ENCODE data around the gene C1QTNF4.
A peak's percentile ranks its signal among the peaks of the same experiment; 100 is the strongest.
"Not testable (repeated sequence)": the region's sequence is repeated elsewhere in the genome, so short reads cannot be mapped to it uniquely, and the experiment has no call there.

The C1QTNF4 gene

DNA sequence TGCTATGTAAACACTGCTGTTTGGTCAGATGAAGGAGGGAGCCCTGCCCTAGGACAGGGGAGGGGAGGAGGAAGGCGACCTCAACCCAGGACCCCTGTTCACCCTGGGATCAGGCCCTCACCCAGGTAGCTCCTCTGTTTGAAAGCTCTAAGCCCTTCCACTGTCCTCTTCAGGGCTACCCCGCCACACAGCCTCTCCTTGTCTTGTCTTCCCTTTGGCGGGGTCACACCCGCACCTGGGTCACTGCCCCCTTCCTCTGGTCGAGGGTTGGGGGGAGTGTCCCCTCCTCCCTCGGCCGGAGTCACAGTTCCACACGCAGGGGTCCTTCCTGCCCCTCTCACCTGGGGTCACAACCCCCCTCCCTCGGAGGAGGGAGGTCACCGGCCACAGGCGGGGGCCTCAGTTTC lies 29.3 kb downstream of the C1QTNF4 start:
- DNase-seq = no peak

DNA sequence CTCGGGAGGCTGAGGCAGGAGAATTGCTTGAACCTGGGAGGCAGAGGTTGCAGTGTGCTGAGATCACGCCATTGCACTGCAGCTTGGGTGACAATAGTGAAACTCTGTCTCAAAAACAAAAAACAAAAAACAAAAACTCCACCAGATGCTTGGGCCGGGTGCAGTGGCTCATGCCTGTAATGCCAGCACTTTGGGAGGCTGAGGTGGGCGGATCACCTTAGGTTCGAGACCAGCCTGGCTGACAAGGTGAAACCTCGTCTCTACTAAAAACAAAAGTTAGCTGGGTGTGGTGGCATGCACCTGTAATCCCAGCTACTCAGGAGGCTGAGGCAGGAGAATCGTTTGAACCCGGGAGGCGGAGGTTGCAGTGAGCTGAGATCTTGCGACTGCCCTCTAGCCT lies 29.8 kb downstream of the C1QTNF4 start:
- not testable (repeated sequence) for DNase-seq

DNA sequence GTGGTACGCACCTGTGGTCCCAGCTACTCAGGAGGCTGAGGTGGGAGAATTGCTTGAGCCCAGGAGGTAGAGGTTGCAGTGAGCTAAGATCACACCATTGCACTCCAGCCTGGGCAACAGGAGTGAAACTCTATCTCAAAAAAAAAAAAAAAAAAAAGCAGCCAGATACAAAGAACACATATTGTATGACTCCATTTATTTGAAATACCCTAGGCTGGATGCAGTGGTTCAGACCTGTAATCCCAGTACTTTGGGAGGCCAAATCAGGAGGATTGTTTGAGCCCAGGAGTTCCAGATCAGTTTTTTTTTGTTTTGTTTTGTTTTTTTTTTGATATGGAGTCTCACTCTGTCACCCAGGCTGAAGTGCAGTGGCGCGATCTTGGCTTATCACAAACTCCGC lies 31.8 kb downstream of the C1QTNF4 start:
- DNase-seq = not testable (repeated sequence)

DNA sequence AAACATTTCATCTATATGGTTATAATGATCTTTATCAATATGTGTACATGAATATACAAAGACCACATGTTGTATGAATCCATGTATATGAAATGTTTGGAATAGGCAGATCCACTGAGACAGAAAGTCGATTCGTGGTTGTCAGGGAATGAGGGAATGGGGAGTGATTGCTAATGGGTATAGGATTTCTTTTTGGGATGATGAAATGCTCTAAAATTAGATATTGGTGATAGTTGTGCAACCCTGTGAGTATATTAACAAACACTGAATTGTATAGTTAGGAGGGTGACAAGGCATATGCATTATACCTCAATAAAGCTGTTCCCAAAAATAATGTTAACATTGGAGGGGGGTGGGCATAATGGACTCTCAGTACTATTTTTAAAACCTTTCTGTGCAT lies 33.8 kb downstream of the C1QTNF4 start:
- peak; percentile 76 for DNase-seq

DNA sequence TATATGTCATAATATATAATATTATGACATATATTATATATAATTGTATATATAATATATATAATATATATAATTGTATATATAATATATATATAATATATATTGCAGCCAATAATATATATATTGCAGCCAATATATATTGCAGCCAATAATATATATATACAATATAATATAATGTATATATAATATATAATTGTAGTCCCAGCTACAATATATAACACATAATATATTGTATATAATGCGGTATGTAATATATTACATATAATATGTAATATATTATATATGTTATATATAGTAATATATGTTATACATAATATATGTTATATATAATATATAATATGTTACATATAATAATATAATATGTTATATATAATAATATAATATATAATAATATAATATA lies 35.5 kb downstream of the C1QTNF4 start:
- no peak for DNase-seq

DNA sequence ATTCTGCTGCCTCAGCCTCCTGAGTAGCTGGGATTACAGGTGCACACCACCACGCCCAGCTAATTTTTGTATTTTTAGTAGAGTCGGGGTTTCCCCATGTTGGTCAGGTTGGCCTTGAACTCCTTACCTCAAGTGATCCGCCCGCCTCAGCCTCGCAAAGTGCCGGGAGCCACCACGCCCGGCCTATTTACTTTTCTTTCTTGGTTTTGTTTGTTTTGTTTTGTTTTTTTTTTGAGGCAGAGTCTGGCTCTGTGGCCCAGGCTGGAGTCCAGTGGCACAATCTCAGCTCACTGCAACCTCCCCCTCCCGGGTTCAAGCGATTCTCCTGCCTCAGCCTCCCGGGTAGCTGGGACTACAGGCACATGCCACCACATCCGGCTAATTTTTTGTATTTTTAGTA lies 37.2 kb downstream of the C1QTNF4 start:
- DNase-seq = not testable (repeated sequence)

DNA sequence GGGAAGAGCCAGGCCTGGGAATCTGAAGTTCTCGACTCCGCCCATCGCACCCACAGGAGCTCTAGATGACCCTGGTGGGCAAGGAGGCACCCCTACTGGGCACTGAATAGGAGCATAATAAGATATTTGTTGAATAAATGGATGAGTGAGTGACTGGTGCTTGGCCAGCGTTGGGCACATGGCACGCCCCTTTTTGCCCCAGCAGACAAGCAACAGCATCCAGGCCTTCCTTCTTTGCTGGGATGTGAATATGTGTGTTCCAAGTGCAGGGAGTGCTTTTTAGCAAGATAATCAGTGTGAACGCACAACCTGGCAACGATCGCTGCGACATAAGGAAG lies 40.8 kb downstream of the C1QTNF4 start:
- no peak for DNase-seq

DNA sequence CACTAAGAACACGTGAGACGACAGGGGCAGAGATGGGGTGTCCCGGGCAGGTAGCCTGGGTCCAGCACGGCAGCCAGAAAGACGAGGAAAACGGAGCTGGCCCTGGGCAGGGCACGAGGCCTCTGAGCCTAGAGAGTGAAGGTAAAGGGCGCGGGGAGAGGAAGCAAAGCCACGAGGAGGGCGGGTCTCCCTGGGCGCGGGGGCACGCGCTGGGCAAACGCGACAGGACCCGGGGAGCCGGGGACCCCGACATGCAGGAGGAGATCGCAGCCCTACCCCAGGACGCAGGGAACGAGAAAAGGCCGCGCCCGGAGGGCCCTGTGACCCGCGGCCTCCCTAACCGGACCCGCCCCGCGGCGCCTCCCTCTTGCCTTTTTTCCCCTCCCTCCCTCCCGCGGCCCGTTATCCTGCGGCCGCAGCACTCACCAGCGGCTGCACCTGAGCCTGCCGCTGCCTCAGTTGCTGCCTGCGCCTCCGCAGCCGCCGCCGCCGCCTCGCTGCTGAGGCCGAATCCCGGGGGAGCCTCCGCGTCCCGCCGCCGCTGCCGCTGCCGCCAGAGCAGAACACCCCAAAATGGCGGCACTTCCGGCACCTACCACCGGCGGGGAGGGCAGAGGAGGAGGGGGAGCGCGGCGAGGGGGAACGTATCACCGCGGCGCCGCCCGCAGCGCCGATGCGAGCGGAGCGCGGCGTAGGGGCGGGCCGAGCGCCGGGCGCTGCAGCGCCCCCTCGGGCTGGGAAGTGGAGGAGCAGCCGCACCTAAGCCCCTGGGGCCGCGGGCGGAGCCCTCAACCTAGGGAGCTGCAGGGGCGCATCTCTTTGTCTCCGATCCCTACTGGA lies 41.4 kb downstream of the C1QTNF4 start, which contains the start of gene CELF1:
Gene CELF1 (minus strand): TSS at position 567 of the 840 bp plus-strand sequence. CDS start 53,609 bp downstream, outside the sequence.
- DNase-seq = peak; percentile 90

DNA sequence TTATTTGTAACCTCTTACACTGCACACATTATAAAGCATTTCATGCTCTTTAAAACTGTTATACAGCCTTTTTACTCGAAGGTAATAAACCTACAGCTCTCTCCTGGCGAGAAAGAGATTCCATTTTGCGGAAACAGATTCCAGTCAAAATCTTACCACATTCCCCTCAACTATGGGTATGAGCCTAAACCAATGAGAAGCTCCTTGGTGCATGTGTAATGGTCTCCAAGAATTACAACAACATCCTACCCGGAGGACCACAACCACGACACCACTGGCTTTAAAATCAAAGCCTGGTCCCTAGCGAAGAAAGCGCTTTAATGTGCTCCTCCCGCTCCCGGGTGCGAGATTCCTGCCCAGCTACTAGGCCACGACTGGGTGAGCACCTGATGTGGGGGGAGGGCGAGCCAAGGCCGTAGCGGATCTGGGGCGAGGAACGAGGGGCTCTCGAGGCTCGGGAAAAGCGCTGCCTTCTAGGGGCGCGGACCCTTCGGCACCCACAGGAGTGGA lies 42.1 kb downstream of the C1QTNF4 start:
- peak; percentile 22 for DNase-seq

DNA sequence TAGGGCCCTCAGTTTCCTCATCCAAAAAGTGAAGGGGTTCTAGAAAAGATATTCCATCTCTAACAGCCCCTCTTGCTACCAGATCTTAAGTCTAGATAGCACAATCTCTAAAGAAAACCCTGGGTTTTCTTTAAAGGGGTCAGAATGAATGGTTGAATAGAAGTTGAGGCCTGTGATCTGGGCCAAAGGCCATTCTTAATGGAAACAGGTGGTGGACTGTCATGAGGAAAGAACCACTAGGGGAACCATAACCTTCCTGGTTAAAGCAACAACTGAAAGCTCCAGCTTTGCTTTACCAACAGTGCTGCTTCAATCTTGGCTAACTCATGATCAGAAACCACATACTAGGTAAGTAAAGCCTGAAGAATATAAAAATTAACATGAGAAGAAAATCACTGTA lies 43.1 kb downstream of the C1QTNF4 start:
- peak; percentile 50 for DNase-seq

DNA sequence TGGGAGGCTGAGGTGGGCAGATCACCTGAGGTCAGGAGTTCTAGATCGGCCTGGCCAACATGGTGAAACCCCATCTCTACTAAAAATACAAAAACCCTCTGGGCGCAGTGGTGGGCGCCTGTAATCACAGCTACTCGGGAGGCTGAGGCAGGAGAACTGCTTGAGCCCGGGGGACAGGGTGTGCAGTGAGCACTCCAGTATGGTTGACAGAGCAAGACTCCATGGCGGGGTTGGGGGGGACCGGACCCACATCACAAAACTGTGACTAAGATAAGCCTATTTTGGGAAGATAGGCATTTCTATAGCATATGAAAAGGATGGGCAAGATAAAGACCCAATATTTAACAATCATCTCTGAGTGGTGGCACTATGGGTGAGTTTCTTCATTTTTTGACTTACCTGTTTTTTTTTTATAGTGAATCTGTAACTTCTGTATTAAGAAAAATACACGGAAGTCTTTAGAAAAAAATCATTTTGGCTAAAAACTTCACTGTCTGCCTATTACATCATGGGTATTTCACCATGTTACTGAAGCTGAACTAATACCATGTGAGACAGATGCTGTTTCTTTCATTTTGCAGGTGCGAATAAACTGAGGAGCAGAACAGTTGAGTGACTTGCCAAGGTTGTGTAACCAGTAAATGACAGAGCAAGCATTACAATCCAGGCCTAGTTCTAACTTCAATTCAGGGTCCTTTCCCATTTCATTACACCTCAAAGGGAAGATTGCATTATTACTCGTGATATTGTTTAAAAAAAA lies 43.7 kb downstream of the C1QTNF4 start:
- no peak for DNase-seq

DNA sequence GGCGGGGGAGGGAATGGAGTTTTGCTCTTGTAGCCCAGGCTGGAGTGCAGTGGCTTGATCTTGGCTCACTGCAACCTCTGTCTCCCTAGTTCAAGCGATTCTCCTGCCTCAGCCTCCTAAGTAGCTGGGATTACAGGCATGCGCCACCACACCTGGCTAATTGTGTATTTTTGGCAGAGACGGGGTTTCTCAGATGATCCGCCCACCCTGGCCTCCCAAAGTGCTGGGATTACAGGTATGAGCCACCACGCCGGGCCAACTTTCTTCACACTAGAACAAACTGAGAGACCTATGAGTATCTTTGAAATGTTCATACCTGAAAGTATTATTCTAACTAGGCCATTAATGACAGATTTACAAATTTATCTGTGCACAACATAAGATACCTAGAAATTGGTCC lies 47.9 kb downstream of the C1QTNF4 start:
- not testable (repeated sequence) for DNase-seq

DNA sequence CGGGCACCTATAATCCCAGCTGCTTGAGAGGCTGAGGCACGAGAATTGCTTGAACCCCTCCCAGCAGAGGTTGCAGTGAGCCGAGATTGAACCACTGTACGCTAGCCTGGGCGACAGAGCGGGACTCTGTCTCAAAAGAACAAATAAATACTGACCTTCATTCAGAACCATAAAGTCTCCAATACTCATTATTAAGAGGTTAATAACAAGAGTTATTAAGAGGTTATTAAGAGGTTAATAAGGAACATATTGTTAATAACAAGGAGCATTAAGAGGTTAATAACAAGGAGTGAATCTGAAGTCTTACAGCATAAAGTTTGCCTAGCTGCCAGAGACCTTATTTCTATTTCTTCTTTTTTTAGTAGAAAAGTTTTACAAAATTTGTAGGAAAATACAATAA lies 48.9 kb downstream of the C1QTNF4 start:
- DNase-seq = no peak

DNA sequence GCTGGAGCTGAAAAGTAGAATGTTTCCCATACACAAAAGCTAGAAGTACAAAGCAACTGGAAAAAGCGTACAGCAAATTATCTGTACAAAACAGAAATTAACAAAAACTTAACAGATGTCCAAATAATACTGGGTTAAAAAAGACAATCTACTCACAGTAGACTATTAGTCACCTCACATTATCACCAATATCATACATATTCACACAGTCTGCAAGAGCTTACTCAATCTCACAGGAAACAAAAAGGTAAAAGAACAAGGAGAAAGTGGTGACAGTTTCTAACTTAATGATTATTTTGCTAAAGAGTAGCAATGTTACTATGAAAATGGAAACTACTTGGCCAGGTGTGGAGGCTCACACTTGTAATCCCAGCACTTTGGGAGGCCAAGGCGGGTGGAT lies 53.1 kb downstream of the C1QTNF4 start:
- DNase-seq = no peak

DNA sequence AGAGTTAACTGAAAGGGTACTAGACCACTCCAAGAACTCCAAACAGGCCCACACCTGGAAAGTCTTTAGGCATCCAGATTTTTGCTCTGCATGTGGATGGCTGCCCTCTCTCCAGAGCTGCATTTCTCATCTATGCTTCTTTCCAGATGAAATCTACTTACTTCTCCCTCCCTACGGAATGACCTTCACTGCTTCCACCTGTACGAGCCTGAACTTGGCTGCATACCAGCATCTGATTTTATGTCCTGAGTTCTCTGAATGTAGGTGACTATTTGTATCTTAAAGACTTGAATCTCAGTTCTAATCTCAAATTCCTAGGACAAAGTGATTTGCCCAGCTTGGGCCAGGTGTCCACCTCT lies 54.6 kb downstream of the C1QTNF4 start:
- DNase-seq = no peak

Measured in HCEC 1CT (cell line).